ENCODE measurements around the gene UNCX.
"Not testable (repeated sequence)": the region's sequence is repeated elsewhere in the genome, so short reads cannot be mapped to it uniquely, and the experiment has no call there.

UNCX gene

GRCh38 chr7:1255080-1255816 is 22.6 kb downstream of the UNCX start:
- DNase-seq, result no peak

- no peak for DNase-seq
Observed at GRCh38 chr7:1255817-1256340, 23.2 kb downstream of the UNCX start.

GRCh38 chr7:1256621-1257020 is 23.9 kb downstream of the UNCX start:
- DNase-seq, result no peak

GRCh38 chr7:1257221-1257620 is 24.5 kb downstream of the UNCX start:
- no peak for DNase-seq

GRCh38 chr7:1257863-1258262 is 25.2 kb downstream of the UNCX start:
- DNase-seq, result no peak

GRCh38 chr7:1259621-1260243 is 27.1 kb downstream of the UNCX start:
- DNase-seq, result no peak

GRCh38 chr7:1260244-1260635 is 27.6 kb downstream of the UNCX start:
- DNase-seq, result no peak

GRCh38 chr7:1261036-1261435 is 28.4 kb downstream of the UNCX start:
- not testable (repeated sequence) for DNase-seq

- no peak for DNase-seq
Observed at GRCh38 chr7:1262441-1262840, 29.8 kb downstream of the UNCX start.

GRCh38 chr7:1263391-1263951 is 30.8 kb downstream of the UNCX start:
- no peak for DNase-seq

GRCh38 chr7:1264345-1265280 is 31.9 kb downstream of the UNCX start:
- DNase-seq, result no peak

GRCh38 chr7:1267016-1267900 is 34.6 kb downstream of the UNCX start:
- DNase-seq, result no peak

- no peak for DNase-seq
Observed at GRCh38 chr7:1268076-1268815, 35.6 kb downstream of the UNCX start.

GRCh38 chr7:1268866-1269265 is 36.2 kb downstream of the UNCX start:
- no peak for DNase-seq

GRCh38 chr7:1269336-1269890 is 36.7 kb downstream of the UNCX start:
- DNase-seq, result no peak

- no peak for DNase-seq
Observed at GRCh38 chr7:1270181-1270580, 37.5 kb downstream of the UNCX start.

- no peak for DNase-seq
Observed at GRCh38 chr7:1271046-1271445, 38.4 kb downstream of the UNCX start.

- DNase-seq, result no peak
Observed at GRCh38 chr7:1271656-1272055, 39.0 kb downstream of the UNCX start.

- DNase-seq, result not testable (repeated sequence)
Observed at GRCh38 chr7:1272136-1272535, 39.5 kb downstream of the UNCX start.

All from hypothalamus (tissue), 51 donors.